Progenitor cell of endocrine pancreas (in vitro differentiated cells): Measurements from ENCODE around the gene SMARCAD1. TPM values are rescaled to one million over a fixed set of nuclear protein-coding genes. Genes with fewer than 3 reads are reported as not detected.

ENCODE experiments used
- DNase-seq: peaks from one replicate; pipeline ENCODE4 v3.0.0; 2021; ENCODE audit warnings: low spot score; ENCODE audit not compliant: unreplicated experiment
- H3K27ac Mint-ChIP-seq: 2 replicates; pipeline ENCODE4 v1.8.0; 2021; ENCODE audit warnings: mild to moderate bottlenecking, moderate library complexity, mixed read lengths
- H3K27me3 Mint-ChIP-seq: 2 replicates; pipeline ENCODE4 v1.8.0; 2021; ENCODE audit warnings: mixed read lengths
- H3K36me3 Mint-ChIP-seq: 2 replicates; pipeline ENCODE4 v1.8.0; 2022; ENCODE audit warnings: mixed read lengths; ENCODE audit not compliant: insufficient read depth
- H3K4me1 Mint-ChIP-seq: 2 replicates; pipeline ENCODE4 v1.8.0; 2021; ENCODE audit warnings: low read depth, mixed read lengths
- H3K4me3 Mint-ChIP-seq: 2 replicates; pipeline ENCODE4 v1.8.0; 2021; ENCODE audit warnings: low read depth, mild to moderate bottlenecking, moderate library complexity, mixed read lengths
- H3K9me3 Mint-ChIP-seq: 2 replicates; pipeline ENCODE4 v1.8.0; 2021; ENCODE audit warnings: low read depth, mixed read lengths
- long read RNA-seq: library from polyadenylated mRNA; unstranded; transcript quantifications from one replicate; pipeline ENCODE4 v2.0.0, GENCODE V29; 2020
- total RNA-seq: library from RNA; stranded (reverse); gene quantifications from 2 replicates; pipeline ENCODE4 v1.2.1, GENCODE V29; 2021
- TF ChIP-seq, protein P1 (sequence below): fragments of 200-600 bp; sonication (generic); IDR thresholded peaks from one replicate; pipeline ENCODE4 v1.5.0; 2021; ENCODE audit warnings: antibody characterized with exemption, mild to moderate bottlenecking; ENCODE audit not compliant: unreplicated experiment

SMARCAD1 gene, protein sequence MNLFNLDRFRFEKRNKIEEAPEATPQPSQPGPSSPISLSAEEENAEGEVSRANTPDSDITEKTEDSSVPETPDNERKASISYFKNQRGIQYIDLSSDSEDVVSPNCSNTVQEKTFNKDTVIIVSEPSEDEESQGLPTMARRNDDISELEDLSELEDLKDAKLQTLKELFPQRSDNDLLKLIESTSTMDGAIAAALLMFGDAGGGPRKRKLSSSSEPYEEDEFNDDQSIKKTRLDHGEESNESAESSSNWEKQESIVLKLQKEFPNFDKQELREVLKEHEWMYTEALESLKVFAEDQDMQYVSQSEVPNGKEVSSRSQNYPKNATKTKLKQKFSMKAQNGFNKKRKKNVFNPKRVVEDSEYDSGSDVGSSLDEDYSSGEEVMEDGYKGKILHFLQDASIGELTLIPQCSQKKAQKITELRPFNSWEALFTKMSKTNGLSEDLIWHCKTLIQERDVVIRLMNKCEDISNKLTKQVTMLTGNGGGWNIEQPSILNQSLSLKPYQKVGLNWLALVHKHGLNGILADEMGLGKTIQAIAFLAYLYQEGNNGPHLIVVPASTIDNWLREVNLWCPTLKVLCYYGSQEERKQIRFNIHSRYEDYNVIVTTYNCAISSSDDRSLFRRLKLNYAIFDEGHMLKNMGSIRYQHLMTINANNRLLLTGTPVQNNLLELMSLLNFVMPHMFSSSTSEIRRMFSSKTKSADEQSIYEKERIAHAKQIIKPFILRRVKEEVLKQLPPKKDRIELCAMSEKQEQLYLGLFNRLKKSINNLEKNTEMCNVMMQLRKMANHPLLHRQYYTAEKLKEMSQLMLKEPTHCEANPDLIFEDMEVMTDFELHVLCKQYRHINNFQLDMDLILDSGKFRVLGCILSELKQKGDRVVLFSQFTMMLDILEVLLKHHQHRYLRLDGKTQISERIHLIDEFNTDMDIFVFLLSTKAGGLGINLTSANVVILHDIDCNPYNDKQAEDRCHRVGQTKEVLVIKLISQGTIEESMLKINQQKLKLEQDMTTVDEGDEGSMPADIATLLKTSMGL
- total RNA-seq, result 74.9 and 75.1 TPM in 2 replicates
- long read RNA-seq, full-length matches to known transcripts, result 4 of 115 reads
- long read RNA-seq, partial matches to known transcripts, result 93 of 115 reads
- long read RNA-seq, other reads (novel, unspliced or antisense), result 18 of 115 reads

DNA sequence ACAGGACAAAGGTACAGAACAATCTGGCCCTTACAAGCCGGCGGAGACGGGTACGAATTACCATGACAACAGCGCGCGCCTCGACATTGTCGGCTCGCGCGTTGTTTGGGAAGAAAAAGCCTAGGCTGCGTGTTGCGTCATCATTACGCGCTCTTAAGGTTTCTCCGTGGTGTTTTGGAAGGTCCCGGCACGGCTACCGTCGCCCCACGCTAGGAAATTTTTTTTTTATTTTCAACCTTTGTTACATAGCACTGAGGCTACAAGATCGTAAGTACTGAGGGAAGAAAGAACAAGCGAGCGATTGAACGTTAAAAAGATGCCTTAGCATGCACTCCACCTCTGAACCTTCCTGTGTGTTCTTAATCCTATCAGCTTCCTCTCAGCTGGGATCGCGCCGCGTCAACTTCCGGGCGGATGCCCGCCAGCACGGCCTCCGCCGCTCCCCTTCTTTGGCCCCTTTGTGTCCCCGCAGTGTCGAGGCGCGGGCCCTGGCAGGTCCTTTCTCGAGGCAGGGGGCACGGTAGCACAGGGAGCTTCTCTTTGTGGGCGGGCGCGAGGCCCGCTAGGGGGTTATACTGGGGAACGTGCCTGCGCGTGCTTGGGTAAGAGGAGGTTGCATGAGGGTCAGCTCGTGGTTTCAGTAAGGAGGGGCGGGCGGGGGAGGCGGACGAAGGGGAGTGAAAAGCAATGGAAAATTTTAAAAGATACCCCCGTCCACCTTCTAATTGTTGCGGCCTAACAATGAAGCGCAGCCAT, at the start of gene SMARCAD1:
Gene SMARCAD1 (plus strand): TSS at position 397 of the 756 bp plus-strand sequence. CDS start 530 bp downstream, outside the sequence.
- Mint-ChIP-seq H3K27me3 (no peaks in the 10 kb centered on the region), H3K9me3 (no peaks in the 10 kb centered on the region), H3K36me3 (peaks cover 14% of the 10 kb centered on the region), H3K4me3 (peak within 1 kb of the TSS; percentile 95), H3K4me1 (peaks cover 19% of the 10 kb centered on the region), H3K27ac (peak within 1 kb of the TSS; percentile 100)
- TF ChIP-seq, protein P1, sequence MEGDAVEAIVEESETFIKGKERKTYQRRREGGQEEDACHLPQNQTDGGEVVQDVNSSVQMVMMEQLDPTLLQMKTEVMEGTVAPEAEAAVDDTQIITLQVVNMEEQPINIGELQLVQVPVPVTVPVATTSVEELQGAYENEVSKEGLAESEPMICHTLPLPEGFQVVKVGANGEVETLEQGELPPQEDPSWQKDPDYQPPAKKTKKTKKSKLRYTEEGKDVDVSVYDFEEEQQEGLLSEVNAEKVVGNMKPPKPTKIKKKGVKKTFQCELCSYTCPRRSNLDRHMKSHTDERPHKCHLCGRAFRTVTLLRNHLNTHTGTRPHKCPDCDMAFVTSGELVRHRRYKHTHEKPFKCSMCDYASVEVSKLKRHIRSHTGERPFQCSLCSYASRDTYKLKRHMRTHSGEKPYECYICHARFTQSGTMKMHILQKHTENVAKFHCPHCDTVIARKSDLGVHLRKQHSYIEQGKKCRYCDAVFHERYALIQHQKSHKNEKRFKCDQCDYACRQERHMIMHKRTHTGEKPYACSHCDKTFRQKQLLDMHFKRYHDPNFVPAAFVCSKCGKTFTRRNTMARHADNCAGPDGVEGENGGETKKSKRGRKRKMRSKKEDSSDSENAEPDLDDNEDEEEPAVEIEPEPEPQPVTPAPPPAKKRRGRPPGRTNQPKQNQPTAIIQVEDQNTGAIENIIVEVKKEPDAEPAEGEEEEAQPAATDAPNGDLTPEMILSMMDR, result peak; percentile 7
- peak; percentile 71 for DNase-seq

DNA sequence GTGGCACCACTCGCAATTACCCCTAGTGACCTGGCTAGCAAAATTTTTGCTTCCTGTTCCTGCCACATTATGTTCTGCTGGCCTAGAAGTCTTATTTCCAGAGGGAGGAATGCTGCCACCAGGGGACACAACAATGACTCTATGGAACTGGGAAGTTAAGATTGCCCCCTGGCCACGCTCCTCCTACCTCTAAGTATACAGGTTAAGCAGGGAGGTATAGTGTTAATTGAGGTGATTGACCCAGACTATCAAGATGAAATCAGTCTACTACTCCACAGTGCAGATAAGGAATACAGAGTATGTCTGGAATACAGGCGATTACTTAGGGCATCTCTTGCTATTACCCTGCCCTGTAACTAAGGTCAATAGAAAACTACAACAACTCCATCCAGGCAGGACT, 48.8 kb upstream of the SMARCAD1 start:
- TF ChIP-seq, protein P1, result no peak
- no peaks in the 10 kb centered on the region for H3K4me1 Mint-ChIP-seq
- no peaks in the 10 kb centered on the region for H3K36me3 Mint-ChIP-seq
- H3K9me3 Mint-ChIP-seq, result no peaks in the 10 kb centered on the region
- H3K4me3 Mint-ChIP-seq, result no peak overlapping the region
- H3K27me3 Mint-ChIP-seq, result no peaks in the 10 kb centered on the region
- no peak for DNase-seq
- no peak overlapping the region for H3K27ac Mint-ChIP-seq

DNA sequence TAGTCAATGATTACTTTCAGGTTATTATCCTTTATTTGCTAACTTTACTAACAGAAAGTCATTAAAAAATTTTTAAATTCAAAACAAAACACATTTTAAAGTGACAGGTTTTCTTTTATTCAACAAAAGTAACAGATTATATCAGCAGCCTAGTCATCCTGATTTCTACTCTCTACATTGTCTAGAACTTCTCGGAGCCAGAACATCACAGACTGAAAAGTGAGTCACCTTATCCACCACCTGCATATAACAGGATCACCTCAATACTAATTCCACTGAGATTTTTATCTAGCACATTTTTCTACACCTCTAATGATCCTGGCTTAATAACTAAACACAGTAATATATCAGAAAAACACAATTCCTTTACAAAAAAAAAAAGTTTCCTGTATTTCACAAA, 47.9 kb upstream of the SMARCAD1 start:
- no peak overlapping the region for H3K4me3 Mint-ChIP-seq
- DNase-seq, result no peak
- H3K27ac Mint-ChIP-seq, result no peak overlapping the region
- H3K36me3 Mint-ChIP-seq, result no peaks in the 10 kb centered on the region
- H3K27me3 Mint-ChIP-seq, result no peaks in the 10 kb centered on the region
- TF ChIP-seq, protein P1, result no peak
- H3K9me3 Mint-ChIP-seq, result no peaks in the 10 kb centered on the region
- no peaks in the 10 kb centered on the region for H3K4me1 Mint-ChIP-seq

DNA sequence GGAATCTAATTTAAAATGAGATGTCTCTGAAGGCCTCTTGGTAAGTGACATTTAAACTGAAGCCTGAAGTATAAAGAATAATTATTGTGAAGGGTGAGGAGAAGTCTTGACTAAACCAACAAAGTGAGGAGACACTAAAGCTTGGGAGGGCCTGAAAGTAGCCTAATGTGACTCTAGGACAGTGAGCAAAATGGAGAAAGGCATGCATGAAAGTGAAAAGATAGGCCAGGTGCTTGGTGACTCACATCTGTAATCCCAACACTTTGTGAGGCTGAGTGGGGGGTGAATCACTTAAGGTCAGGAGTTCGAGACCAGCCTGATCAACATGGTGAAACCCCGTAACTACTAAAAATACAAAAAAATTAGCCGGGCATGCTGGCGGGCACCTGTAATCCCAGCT, 46.9 kb upstream of the SMARCAD1 start:
- H3K4me1 Mint-ChIP-seq, result peaks cover 4% of the 10 kb centered on the region
- H3K27me3 Mint-ChIP-seq, result no peaks in the 10 kb centered on the region
- no peak overlapping the region for H3K4me3 Mint-ChIP-seq
- H3K36me3 Mint-ChIP-seq, result no peaks in the 10 kb centered on the region
- no peaks in the 10 kb centered on the region for H3K9me3 Mint-ChIP-seq
- no peak overlapping the region for H3K27ac Mint-ChIP-seq
- DNase-seq, result no peak
- TF ChIP-seq, protein P1, result no peak
